ENCODE measurements around the gene LHPP.

The LHPP gene

GRCh38 chr10:124530816-124531215 lies 69.2 kb downstream of the LHPP start:
- Histone ChIP-seq H3K4me1 (ENCODE audit: control insufficient read depth, insufficient read depth, low read depth, low read length) (peaks cover 8% of the 10 kb centered on the region), H2AK5ac (ENCODE audit: low read length, severe bottlenecking) (no peak overlapping the region), H3K79me1 (replicated peaks; ENCODE audit: low read length, poor library complexity, severe bottlenecking) (no peaks in the 10 kb centered on the region), H2BK15ac (ENCODE audit: low read depth, poor library complexity, severe bottlenecking) (no peak overlapping the region), H3K4me3 (ENCODE audit: insufficient read depth in 1 of 2, low read depth in 1 of 2, low read length in 2 of 2) (no peak overlapping the region), H2BK5ac (ENCODE audit: low read depth, low read length, poor library complexity, severe bottlenecking) (no peak overlapping the region), H2BK12ac (ENCODE audit: low read length in 2 of 2) (peak overlapping the region in 1 of 2 experiments; percentile 52), H3K9ac (ENCODE audit: low read length) (peak overlapping the region; percentile 55), H3K18ac (ENCODE audit: low read depth in 1 of 2, low read length in 2 of 2) (no peak overlapping the region), H2BK120ac (ENCODE audit: low read depth, low read length) (no peak overlapping the region), H3K14ac (ENCODE audit: low read length in 2 of 2) (peak overlapping the region in 1 of 2 experiments; percentile 73), H3K9me3 (ENCODE audit: control insufficient read depth, low read length) (no peaks in the 10 kb centered on the region), H3K27me3 (ENCODE audit: control insufficient read depth in 1 of 2, insufficient read depth in 1 of 2, low read length in 2 of 2) (no peaks in the 10 kb centered on the region), H2AFZ (ENCODE audit: low read depth, low read length) (no peak overlapping the region), H3K27ac (ENCODE audit: low read length, poor library complexity, severe bottlenecking) (no peak overlapping the region), H3K23ac (ENCODE audit: low read length in 2 of 2) (no peak overlapping the region), H3K4ac (ENCODE audit: low read depth in 1 of 2, low read length in 2 of 2) (no peak overlapping the region), H3K4me2 (ENCODE audit: low read length, poor library complexity, severe bottlenecking) (no peak overlapping the region), H4K8ac (ENCODE audit: low read length) (no peak overlapping the region), H3K36me3 (ENCODE audit: control insufficient read depth in 1 of 2, insufficient read depth in 2 of 2, low read depth in 1 of 2, low read length in 2 of 2) (no peaks in the 10 kb centered on the region), H4K91ac (ENCODE audit: low read length) (no peak overlapping the region)
- DNase-seq = no peak
- 85% methylated on average over 9 of the region's 9 CpGs for whole genome bisulfite sequencing

DNA sequence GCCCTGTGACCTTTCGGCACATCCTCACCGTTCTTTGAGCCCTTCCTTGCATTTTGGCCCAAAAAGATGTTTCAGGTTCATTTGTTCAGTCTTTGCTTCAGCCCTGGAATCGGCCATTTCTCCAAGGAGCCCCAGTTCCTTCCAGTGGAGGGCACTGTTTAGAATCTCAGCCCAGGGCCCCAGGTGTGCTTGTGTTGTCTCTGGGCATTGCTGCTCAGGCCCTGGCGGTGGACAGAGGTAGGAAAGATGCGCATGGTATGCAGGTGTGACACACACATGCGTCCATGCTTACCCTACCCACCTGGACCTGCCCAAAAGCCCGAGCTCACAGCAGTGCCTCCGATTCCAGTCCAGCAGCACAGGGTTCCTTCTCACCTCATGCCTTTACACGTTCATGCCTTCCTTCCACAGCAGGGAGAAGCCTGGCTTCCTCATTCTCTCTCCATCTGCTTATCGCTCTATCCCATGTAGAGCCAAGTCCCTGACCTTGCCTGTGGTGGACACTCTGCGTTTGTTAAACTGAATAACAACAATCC lies 70.6 kb downstream of the LHPP start:
- no peak overlapping the region for H3K4me3 ChIP-seq (ENCODE audit: insufficient read depth in 1 of 2, low read depth in 1 of 2, low read length in 2 of 2)
- no peak overlapping the region for H3K9ac ChIP-seq (ENCODE audit: low read length)
- no peaks in the 10 kb centered on the region for H3K36me3 ChIP-seq (ENCODE audit: control insufficient read depth in 1 of 2, insufficient read depth in 2 of 2, low read depth in 1 of 2, low read length in 2 of 2)
- peak overlapping the region; percentile 12 for H4K8ac ChIP-seq (ENCODE audit: low read length)
- H3K18ac ChIP-seq (ENCODE audit: low read depth in 1 of 2, low read length in 2 of 2) = no peak overlapping the region
- DNase-seq = no peak
- no peaks in the 10 kb centered on the region for H3K79me1 ChIP-seq (replicated peaks; ENCODE audit: low read length, poor library complexity, severe bottlenecking)
- H2AK5ac ChIP-seq (ENCODE audit: low read length, severe bottlenecking) = no peak overlapping the region
- H2BK5ac ChIP-seq (ENCODE audit: low read depth, low read length, poor library complexity, severe bottlenecking) = no peak overlapping the region
- no peak overlapping the region for H3K4me2 ChIP-seq (ENCODE audit: low read length, poor library complexity, severe bottlenecking)
- H2BK120ac ChIP-seq (ENCODE audit: low read depth, low read length) = no peak overlapping the region
- no peak overlapping the region for H3K23ac ChIP-seq (ENCODE audit: low read length in 2 of 2)
- no peak overlapping the region for H3K4ac ChIP-seq (ENCODE audit: low read depth in 1 of 2, low read length in 2 of 2)
- H2BK15ac ChIP-seq (ENCODE audit: low read depth, poor library complexity, severe bottlenecking) = no peak overlapping the region
- no peaks in the 10 kb centered on the region for H3K9me3 ChIP-seq (ENCODE audit: control insufficient read depth, low read length)
- no peak overlapping the region for H3K14ac ChIP-seq (ENCODE audit: low read length in 2 of 2)
- H3K27ac ChIP-seq (ENCODE audit: low read length, poor library complexity, severe bottlenecking) = no peak overlapping the region
- no peaks in the 10 kb centered on the region for H3K27me3 ChIP-seq (ENCODE audit: control insufficient read depth in 1 of 2, insufficient read depth in 1 of 2, low read length in 2 of 2)
- H4K91ac ChIP-seq (ENCODE audit: low read length) = no peak overlapping the region
- 76% methylated on average over 11 of the region's 11 CpGs for WGBS
- H3K4me1 ChIP-seq (ENCODE audit: control insufficient read depth, insufficient read depth, low read depth, low read length) = peaks cover 11% of the 10 kb centered on the region
- H2BK12ac ChIP-seq (ENCODE audit: low read length in 2 of 2) = no peak overlapping the region
- no peak overlapping the region for H2AFZ ChIP-seq (ENCODE audit: low read depth, low read length)

DNA sequence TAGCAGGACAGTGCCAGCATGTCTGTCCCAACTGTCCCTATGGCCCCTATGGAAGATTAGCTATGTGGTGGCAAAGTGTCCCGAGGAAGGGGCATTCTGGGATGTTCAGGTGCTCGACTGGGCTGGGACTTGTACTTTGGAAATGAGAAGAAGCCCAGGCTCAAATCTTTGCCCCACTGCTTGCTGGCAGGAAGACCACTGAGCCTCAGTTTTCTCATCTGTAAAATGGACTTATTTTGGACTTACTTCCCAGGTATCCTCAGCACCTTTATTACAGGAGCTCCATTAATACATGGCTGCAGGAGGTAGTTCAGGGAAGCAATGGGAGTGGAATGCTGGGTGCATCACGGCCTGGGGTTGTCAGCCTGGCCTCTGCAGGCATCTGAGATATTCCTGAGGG lies 71.2 kb downstream of the LHPP start:
- no peaks in the 10 kb centered on the region for H3K27me3 ChIP-seq (ENCODE audit: control insufficient read depth in 1 of 2, insufficient read depth in 1 of 2, low read length in 2 of 2)
- no peak for DNase-seq
- H2BK12ac ChIP-seq (ENCODE audit: low read length in 2 of 2) = no peak overlapping the region
- no peak overlapping the region for H3K4me3 ChIP-seq (ENCODE audit: insufficient read depth in 1 of 2, low read depth in 1 of 2, low read length in 2 of 2)
- no peak overlapping the region for H3K27ac ChIP-seq (ENCODE audit: low read length, poor library complexity, severe bottlenecking)
- no peak overlapping the region for H4K91ac ChIP-seq (ENCODE audit: low read length)
- no peak overlapping the region for H3K9ac ChIP-seq (ENCODE audit: low read length)
- H2BK5ac ChIP-seq (ENCODE audit: low read depth, low read length, poor library complexity, severe bottlenecking) = no peak overlapping the region
- H3K14ac ChIP-seq (ENCODE audit: low read length in 2 of 2) = no peak overlapping the region
- H3K9me3 ChIP-seq (ENCODE audit: control insufficient read depth, low read length) = no peaks in the 10 kb centered on the region
- no peak overlapping the region for H3K23ac ChIP-seq (ENCODE audit: low read length in 2 of 2)
- H2AFZ ChIP-seq (ENCODE audit: low read depth, low read length) = no peak overlapping the region
- no peaks in the 10 kb centered on the region for H3K79me1 ChIP-seq (replicated peaks; ENCODE audit: low read length, poor library complexity, severe bottlenecking)
- no peak overlapping the region for H3K4me2 ChIP-seq (ENCODE audit: low read length, poor library complexity, severe bottlenecking)
- no peak overlapping the region for H3K4ac ChIP-seq (ENCODE audit: low read depth in 1 of 2, low read length in 2 of 2)
- no peak overlapping the region for H3K18ac ChIP-seq (ENCODE audit: low read depth in 1 of 2, low read length in 2 of 2)
- no peak overlapping the region for H2BK15ac ChIP-seq (ENCODE audit: low read depth, poor library complexity, severe bottlenecking)
- no peak overlapping the region for H2AK5ac ChIP-seq (ENCODE audit: low read length, severe bottlenecking)
- H3K36me3 ChIP-seq (ENCODE audit: control insufficient read depth in 1 of 2, insufficient read depth in 2 of 2, low read depth in 1 of 2, low read length in 2 of 2) = no peaks in the 10 kb centered on the region
- no peak overlapping the region for H4K8ac ChIP-seq (ENCODE audit: low read length)
- 88% methylated on average over 3 of the region's 3 CpGs for whole genome bisulfite sequencing
- H2BK120ac ChIP-seq (ENCODE audit: low read depth, low read length) = no peak overlapping the region
- H3K4me1 ChIP-seq (ENCODE audit: control insufficient read depth, insufficient read depth, low read depth, low read length) = peaks cover 11% of the 10 kb centered on the region

- H2AK5ac ChIP-seq (ENCODE audit: low read length, severe bottlenecking) = no peak overlapping the region
- no peak overlapping the region for H2BK15ac ChIP-seq (ENCODE audit: low read depth, poor library complexity, severe bottlenecking)
- H3K4me2 ChIP-seq (ENCODE audit: low read length, poor library complexity, severe bottlenecking) = no peak overlapping the region
- H3K4ac ChIP-seq (ENCODE audit: low read depth in 1 of 2, low read length in 2 of 2) = no peak overlapping the region
- 87% methylated on average over 13 of the region's 13 CpGs for WGBS
- no peak overlapping the region for H2BK5ac ChIP-seq (ENCODE audit: low read depth, low read length, poor library complexity, severe bottlenecking)
- H3K14ac ChIP-seq (ENCODE audit: low read length in 2 of 2) = no peak overlapping the region
- no peak overlapping the region for H3K27ac ChIP-seq (ENCODE audit: low read length, poor library complexity, severe bottlenecking)
- H4K8ac ChIP-seq (ENCODE audit: low read length) = no peak overlapping the region
- H3K9me3 ChIP-seq (ENCODE audit: control insufficient read depth, low read length) = no peaks in the 10 kb centered on the region
- H3K4me1 ChIP-seq (ENCODE audit: control insufficient read depth, insufficient read depth, low read depth, low read length) = peaks cover 11% of the 10 kb centered on the region
- no peak overlapping the region for H4K91ac ChIP-seq (ENCODE audit: low read length)
- no peak for DNase-seq
- no peak overlapping the region for H2BK120ac ChIP-seq (ENCODE audit: low read depth, low read length)
- no peak overlapping the region for H2BK12ac ChIP-seq (ENCODE audit: low read length in 2 of 2)
- H3K23ac ChIP-seq (ENCODE audit: low read length in 2 of 2) = no peak overlapping the region
- H3K79me1 ChIP-seq (replicated peaks; ENCODE audit: low read length, poor library complexity, severe bottlenecking) = no peaks in the 10 kb centered on the region
- no peaks in the 10 kb centered on the region for H3K36me3 ChIP-seq (ENCODE audit: control insufficient read depth in 1 of 2, insufficient read depth in 2 of 2, low read depth in 1 of 2, low read length in 2 of 2)
- H3K18ac ChIP-seq (ENCODE audit: low read depth in 1 of 2, low read length in 2 of 2) = no peak overlapping the region
- no peak overlapping the region for H3K9ac ChIP-seq (ENCODE audit: low read length)
- H3K27me3 ChIP-seq (ENCODE audit: control insufficient read depth in 1 of 2, insufficient read depth in 1 of 2, low read length in 2 of 2) = no peaks in the 10 kb centered on the region
- no peak overlapping the region for H3K4me3 ChIP-seq (ENCODE audit: insufficient read depth in 1 of 2, low read depth in 1 of 2, low read length in 2 of 2)
- H2AFZ ChIP-seq (ENCODE audit: low read depth, low read length) = no peak overlapping the region
These were observed 71.6 kb downstream of the LHPP start for GRCh38 chr10:124533266-124533665.
